ENCODE measurements around the gene CR1L.
"Not testable (repeated sequence)": the region's sequence is repeated elsewhere in the genome, so short reads cannot be mapped to it uniquely, and the experiment has no call there.

CR1L gene

DNA sequence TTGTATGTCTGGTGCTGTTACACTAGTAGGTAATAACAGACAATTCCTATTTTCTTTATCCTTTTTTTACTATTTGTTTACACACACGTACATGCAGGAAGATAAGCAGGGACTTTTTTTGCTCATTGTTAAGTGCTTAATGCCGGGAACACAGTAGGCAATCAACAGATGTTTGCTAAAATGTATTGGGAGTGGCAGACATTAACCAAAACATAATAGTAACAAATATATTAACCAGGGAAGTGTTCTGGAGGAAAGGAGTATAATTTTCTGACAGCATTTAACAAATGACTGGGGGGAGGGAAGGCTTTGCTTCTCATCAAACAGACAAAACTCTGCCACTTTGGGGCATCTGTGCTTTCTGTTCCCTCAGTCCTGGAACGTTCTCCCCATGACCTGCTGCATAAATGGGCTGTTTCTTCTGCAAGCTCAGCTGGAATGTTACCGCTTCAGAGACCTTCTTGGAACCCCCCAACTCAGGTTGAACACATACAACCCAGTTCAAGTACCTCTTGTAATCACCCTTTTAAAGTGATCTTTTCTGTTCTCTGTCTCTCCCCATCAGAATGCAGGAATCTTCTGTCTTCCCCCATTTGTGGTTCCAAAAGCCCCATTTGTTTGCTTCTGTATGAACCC is 2.1 kb downstream of the CR1L start:
- no peak for DNase-seq

DNA sequence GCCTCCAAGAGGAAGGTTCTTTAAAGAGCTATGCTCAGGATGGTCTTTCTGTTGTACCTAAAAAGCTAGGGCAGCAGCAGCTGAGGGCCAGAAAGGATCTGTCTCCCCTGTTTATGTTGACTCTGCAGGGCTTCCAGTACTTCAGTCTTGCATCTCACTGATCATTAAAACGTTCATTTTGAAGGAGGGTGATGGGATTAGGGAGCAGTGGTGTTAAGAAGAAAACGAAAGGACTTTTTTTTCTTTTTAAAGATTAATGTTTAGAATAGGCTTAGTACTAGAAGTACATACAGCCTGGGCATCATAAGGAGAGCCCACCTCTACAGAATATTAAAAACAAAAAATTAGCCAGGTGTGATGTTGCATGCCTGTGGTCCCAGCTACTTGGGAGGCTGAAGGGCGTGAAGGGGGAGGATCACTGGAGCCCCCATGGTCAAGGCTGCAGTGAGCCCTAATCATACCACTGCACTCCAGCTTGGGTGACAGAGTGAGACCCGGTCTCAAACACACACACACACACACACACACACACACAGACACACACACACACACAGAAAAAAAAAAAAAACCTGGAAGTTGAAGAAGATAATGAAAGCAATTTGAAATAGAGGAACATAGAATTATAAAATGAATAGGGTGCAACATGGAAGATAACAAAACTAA is 2.9 kb downstream of the CR1L start:
- DNase-seq, result no peak

DNA sequence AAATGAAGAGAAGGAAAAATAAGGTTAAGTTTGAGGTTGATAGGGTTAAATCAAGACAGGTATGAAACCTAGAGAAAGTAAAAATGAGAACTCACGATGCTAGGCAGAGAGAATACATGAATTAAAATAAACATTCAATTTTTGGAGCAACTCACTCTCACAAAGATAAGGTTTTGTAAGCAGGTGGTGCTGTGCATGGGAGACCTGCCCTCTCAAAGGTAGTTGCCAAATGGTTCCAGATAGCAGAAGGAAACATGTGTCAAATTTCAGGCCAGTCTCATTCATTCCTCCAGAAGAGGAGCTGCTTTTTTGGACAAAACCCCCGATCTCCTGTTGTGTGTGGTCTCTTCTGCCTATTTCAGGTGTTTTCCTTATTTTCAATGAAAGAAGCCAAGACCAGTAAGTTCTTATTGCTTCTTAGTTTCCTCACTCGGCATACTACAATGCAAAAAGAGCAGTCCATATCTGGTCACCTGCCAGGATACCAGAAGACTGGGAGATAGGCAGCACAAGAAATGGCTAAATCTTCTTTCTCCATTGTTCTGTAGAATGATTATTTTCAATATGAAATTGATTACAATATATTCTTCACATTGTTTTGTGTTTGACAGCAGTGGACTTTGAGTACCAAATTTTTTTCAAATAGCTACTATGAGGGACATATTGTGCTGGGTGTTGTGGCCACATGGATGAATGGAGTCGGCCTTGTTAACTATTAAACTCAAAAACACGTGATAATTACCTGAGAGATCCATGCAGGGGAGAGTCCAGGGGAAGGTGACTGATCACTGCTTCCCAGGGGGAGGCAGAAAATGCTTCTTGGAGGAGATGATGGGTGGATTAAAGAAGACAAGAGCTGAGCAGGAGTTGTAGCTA is 3.6 kb downstream of the CR1L start:
- no peak for DNase-seq

DNA sequence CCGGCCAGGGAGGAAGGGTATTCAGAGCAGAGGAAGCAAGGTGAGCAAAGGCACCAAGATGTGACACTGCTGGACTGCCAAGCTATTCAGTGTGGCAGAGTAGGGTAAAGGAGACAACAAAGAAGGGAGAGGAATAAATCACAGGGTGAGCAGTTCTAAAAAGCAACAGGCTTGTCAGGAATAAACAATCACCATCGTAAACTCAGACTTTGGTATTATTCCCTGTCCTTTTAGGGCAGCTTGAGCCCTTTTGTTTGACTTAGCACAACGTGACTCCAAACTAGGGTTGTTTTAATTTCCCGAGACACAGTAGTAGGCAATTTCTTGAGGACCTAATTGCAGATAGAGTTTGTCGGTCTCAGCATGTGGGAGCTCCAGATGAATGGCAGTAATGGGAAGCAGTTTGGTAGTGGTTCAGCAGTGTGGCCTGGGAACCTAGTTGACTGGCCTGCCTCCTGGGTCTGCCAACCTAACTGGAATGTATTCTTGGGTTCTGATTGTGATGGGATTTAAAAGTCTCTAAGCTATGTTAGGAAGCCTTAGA is 4.3 kb downstream of the CR1L start:
- DNase-seq, result no peak

DNA sequence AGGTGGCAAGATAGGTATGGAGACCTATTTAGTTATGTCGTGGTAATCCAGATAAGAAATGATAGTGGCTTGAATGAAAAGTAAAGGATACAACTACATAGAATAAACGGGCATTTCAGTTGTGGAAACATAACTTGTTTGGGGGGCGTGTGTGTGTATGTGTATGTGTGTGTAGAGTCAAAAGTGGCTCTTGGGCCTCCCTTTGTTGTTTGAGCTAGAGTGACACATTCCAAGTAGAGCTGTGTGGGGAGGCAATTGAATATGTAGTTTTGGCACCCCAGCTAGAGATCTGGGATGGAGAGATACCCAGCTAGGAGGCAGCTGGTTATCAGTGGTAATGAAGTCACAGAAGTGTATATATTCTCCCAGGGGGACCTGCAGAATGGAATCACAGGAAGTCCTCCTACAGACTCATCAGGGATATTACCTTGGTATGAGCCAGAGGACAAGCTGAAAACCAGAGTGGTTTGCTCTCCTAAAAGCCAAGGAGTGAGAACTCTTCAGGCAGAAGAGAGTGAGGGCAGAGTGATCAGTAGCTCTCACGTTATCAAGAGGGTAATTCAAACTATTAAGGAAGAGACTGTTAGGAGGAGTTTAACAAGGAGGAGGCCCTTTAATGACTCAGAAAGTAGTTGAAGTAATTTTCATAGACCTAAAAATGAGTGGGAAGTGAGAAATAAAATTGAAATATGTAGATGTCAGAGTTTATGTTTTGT is 5.1 kb downstream of the CR1L start:
- no peak for DNase-seq

DNA sequence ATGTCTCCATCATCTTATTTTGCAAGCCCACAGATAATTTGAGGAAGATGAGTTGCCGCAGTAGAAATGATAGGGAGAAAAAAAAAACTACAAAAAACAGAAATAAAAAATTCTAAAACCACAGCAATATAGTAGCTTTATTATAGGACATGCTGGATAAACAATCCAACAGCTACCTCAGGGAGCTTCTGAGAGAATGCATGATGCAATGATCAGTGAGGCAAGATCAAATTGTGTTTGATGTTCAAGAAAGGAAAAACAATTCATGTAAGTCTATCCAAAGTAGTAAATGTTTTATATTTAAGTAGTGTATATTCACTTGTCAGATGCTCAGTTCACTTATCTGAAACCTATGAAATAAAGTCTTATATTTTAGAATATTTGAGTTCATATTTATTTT is 6.7 kb downstream of the CR1L start:
- no peak for DNase-seq

DNA sequence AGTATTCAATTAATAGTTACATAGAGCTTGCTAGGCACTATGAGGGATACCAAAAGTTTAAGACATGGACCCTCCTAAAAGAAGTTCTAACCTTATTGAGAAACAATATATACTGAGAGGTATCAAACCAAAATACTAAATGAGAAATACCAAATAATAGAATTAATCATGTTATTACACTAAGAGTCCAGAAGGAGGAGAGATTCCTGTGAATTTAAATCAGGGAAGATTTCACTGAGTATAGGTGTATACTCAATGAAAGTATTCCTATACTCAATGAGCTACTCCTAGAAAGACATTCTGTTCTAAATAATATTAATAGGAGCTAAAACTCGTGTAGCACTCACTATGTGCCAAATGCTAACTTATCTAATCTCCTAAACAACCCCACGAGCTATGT is 9.4 kb downstream of the CR1L start:
- no peak for DNase-seq

DNA sequence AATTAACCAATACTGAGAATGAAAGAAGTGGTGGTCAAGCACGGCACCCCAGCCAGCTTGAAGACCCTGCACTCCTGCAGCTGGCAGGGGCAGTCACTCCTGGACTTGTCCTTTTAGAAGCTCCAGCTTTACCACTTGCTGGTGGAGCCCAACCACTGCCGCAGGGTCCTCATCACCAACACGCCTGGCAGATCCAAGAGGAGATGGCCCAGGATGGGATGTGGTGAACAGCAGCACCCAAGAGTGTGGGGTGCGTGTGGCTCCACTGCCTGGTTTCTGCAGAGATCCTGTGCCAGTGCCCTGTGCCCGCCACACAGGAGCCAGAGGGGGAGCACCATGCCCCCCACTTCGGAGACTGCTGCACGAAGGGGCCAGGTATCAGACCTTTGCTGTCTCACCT is 13.5 kb downstream of the CR1L start:
- DNase-seq, result no peak

DNA sequence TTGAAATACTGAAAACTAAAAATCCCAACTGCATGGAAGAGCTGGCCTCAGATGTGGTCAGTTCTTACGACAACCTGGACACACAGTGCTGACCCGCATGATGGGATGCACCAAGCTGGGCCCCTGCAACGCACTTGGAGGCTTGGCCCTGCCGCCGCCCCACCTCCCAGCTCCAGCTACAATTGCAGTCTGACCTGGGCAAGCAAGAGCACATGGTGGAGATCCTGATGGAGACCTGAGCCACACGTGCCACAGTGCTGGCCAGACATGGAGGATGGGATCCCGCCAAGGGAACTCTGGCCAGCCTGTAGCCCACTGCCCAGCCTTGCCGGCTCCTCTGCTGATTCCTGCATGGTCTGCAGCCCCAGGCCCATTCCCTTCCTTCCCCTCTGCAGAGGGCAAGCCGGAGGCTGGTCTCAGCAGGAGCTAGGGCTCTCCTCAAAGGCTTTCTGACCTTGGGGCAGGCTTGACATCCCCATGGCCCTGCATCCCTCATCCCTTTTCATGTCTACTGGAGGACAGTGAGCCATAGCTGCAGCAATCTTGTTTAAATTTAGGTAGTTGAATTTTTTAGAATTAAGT is 14.1 kb downstream of the CR1L start:
- no peak for DNase-seq

DNA sequence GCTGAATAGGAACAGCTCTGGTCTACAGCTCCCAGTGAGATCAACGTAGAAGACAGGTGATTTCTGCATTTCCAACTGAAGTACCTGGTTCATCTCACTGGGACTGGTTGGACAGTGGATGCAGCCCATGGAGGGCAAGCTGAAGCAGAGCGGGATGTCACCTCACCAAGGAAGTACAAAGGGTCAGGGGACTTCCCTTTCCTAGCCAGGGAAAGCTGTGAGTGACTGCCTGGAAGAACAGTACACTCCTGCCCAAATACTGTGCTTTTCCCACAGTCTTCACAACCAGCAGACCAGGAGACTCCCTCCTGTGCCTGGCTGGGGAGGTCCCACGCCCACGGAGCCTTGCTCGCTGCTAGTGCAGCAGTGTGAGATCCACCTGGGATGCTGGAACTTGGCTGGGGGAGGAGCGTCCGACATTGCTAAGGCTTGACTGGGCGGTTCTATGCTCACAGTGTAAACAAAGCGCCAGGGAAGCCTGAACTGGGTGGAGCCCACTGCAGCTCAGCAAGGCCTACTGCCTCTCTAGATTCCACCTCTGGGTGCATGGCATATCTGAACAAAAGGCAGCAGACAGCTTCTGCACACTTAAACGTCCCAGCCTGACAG is 14.7 kb downstream of the CR1L start:
- no peak for DNase-seq

DNA sequence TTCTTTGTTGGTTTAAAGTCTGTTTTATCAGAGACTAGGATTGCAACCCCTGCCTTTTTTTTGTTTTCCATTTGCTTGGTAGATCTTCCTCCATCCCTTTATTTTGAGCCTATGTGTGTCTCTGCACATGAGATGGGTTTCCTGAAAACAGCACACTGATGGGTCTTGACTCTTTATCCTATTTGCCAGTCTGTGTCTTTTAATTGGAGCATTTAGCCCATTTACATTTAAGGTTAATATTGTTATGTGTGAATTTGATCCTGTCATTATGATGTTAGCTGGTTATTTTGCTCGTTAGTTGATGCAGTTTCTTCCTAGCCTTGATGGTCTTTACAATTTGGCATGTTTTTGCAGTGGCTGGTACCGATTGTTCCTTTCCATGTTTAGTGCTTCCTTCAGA is 16.5 kb downstream of the CR1L start:
- not testable (repeated sequence) for DNase-seq

DNA sequence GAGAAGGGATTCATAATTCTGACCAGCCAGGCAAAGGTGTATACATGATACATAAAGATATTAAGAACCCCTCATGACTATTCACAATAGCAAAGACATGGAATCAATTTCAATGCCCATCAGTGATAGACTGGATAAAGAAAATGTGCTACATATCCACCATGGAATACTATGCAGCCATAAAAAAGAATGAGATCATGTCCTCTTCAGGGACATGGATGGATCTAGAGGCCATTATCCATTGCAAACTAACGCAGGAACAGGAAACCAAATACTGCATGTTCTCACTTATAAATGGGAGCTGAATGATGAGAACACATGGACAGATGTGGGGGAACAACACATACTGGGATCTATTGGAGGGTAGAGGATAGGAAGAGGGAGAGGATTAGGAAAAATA is 21.4 kb downstream of the CR1L start:
- no peak for DNase-seq

DNA sequence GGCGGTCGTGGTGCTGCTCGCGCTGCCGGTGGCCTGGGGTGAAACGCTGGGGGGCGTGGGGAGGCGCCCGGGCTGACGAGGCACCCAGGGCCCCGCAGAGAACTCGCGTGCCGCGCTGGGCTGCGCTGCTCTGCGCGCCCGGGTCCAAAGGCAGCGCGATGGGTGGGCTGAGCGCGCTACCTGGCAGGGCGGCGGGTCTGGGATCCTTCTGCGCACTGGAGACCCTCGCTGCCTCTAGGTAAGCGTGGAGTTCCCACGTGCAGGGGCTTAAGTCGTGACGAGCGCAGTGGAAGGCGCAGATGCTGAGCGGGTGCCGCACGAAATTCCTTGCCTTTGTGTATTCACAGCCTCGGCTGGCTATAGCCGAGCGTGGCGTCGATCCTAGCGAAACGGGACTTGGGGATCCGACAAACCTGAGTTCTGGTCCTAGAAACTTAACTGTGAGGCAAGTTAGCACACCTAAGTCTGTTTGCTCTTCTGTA is 24.6 kb downstream of the CR1L start:
- DNase-seq, result no peak

DNA sequence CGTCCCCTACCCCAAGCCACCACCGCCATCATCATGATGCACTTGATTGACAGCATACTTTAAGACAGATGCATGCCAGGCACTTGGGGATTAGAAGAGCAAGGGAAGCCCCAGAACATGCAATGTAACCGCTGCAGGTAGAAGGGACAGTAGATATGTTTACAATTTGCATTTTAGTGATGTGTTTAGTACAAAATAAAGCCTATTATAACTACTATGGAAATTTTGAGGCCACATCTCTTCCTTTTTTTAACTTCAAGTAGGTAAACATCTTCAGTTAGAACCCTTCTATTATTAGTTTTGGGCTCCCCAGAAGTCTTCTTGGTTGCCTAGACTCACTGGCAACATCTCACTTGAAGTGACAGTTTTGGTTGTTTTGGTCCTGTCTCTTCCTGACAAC is 25.3 kb downstream of the CR1L start:
- no peak for DNase-seq

DNA sequence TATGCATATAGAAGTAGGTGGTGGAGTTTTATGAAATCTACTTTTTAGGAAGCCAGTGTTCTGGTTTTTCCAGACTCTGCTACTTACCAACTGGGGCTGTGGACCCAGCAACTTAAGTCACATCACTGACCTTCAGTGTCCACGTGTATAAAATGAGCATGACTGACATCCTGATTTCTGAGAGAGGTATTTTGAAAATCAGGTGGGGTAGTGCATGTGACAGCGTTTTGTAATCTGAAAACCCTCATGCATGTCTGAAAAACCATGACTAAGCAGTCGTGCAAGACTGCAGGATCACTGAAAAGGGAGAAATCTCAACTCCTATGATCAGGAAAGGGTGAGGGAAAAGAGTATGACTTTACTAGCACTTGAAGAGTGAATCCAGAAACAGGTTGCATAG is 26.1 kb downstream of the CR1L start:
- DNase-seq, result no peak

DNA sequence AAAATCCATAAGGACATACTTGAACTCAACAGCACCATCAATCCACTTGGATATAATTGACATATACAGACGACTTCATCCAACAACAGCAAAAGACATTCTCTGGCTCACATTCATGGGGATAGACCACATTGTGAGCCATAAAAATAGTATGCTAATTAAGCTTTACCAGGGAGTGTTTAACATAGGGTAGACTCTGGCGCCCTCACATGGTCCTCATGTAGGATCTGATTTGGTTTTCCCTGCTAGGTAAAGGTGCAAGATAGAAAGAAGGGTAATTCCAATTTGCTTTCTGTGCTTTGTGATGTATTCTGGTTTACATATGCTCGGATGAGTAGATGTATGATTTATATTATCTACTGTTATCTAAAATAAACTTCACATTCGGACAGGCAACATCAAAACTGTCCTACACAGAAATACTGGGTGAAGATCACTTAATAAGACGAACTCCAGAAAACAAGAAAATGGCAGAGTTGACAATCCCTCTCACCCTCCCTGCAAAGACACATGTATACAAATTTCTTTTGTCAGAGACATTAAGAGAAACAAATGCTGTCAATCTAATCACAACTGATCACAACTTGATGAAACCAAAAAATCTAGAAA is 27.7 kb downstream of the CR1L start:
- DNase-seq, result no peak

DNA sequence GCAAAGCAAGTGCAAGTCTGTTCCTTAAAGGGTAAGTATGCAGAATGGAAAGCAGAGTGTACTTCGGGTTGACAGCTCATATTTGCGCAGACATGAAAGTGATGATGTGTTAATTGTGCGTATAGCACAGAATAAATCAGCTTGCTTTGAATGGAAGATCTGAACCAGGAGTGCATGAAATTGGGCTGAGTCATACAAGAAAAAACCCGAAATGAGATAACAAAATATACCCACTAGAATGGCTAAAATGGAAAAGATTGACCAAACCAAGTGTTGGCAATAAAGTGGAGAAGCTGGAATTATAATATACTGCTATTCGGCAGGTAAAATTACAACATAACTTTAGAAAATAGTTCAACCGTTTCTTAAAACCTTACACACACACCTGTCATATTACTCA is 28.5 kb downstream of the CR1L start:
- DNase-seq, result no peak

DNA sequence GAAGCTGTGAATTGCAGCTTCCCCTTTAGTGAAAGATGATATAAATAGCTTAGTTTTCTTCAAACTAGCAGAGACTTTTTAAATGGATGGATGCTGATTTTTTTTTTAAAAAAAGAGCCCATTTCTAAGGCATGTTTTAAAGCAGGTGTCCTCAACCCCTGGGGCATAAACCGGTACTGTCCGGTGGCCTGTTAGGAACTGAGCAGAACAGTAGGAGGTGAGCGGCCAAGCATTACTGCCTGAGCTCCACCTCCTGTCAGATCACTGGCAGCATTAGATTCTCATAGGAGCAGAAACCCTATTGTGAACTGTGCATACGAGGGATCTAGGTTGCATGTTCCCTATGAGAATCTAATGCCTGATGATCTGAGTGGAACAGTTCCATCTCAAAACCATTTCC is 31.2 kb downstream of the CR1L start:
- no peak for DNase-seq

DNA sequence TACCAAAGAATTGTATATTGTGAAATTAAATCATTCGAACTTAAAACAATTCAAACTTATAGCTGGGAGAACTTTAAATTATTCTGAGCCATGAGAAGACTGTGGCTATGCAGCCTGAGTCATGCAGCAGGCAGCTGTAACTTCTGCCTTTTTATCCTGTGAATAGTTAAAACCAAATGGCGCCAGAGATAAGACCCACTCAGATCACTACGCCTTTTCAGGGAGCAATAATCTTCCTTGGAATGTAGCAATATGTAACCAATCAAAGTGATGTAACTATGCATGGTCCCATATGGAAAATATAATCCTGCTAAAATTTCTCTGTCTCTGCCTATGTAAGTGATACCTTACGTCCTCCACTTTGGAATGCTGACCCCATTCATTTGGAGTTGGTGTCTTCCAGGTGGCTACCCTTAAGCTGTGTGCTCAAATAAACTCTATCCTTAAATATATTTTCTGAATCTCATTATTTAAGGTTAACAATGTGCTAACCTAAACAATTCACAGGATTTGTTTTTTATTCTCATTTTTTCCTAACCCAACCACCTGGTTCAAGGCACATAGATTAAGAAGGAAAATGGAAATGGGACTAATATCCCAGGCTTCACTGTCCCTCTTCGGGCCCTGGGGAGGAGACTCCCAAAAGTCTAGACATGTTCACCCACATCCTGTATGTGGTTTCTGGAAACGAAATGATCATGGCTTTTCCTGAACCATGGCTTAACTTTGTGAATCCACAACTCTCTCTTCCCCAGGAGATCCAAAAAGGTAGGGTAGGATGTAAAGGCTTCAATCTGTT is 35.9 kb downstream of the CR1L start:
- not testable (repeated sequence) for DNase-seq

DNA sequence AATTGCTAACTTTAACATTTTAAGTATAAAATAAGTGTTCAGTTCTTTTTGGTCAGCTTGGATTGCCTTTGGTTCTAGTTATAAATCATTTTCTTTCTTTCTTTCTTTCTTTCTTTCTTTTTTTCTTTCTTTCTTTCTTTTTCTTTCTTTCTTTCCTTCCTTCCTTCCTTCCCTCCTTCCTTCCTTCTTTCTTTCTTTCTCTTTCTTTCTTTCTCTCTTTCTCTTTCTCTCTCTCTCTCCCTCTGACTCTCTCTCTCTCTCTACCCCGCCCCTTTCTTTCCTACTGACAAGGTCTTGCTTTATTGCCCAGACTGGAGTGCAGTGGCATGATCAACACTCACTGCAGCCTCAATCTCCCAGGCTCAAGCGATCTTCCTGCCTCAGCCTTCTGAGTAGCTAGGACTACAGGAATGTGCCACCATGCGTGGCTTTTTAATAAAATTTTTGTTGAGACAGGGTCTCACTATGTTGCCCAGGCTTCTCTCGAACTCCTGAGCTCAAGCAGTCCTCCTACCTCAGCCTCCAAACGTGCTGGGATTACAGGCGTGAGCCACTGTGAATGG is 38.0 kb downstream of the CR1L start:
- DNase-seq, result not testable (repeated sequence)
